Measurements from ENCODE around the gene ERH. TPM values are rescaled to one million over a fixed set of nuclear protein-coding genes. Genes with fewer than 3 reads are reported as not detected.

ERH gene
- total and polyA plus RNA-seq, 12 donors, result 102 to 151 (median 130) TPM

DNA sequence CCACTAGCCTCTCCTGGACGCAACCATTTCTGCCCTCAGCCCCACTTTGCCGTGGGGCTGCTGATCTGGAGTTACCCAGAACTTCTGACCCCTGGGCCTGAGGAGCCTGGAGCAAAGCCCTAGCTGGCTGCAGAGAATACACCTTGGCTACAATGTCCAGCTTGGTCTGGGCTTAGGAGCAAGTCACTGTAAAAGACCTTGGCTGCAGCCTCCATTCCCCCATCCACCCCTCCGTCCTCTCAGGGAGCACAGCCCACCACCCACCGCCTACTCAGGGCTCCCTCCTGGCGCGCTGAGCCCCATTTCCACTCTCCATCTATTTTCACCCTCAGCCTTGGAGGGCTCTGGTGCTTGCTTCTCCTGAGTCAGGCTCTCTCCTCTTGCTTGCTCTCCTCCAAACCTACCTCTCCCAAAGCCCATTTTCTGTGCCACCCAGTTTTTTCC is 42.9 kb downstream of the ERH start:
- Histone ChIP-seq H3K4me3 (no peak overlapping the region), H3K36me3 (peaks cover 0 to 32% (median 0%) of the 10 kb centered on the region in 9 donors), H3K9me3 (no peaks in the 10 kb centered on the region), H3K4me1 (peaks cover 0 to 18% (median 7%) of the 10 kb centered on the region in 9 donors), H3K27ac (peak overlapping the region in 6 of 10 donors; percentile 34 to 68 (median 58)), H3K27me3 (no peaks in the 10 kb centered on the region)
- 76 to 89% methylated on average over 6 of the region's 6 CpGs for WGBS, 2 donors
- TF ChIP-seq, protein P1, sequence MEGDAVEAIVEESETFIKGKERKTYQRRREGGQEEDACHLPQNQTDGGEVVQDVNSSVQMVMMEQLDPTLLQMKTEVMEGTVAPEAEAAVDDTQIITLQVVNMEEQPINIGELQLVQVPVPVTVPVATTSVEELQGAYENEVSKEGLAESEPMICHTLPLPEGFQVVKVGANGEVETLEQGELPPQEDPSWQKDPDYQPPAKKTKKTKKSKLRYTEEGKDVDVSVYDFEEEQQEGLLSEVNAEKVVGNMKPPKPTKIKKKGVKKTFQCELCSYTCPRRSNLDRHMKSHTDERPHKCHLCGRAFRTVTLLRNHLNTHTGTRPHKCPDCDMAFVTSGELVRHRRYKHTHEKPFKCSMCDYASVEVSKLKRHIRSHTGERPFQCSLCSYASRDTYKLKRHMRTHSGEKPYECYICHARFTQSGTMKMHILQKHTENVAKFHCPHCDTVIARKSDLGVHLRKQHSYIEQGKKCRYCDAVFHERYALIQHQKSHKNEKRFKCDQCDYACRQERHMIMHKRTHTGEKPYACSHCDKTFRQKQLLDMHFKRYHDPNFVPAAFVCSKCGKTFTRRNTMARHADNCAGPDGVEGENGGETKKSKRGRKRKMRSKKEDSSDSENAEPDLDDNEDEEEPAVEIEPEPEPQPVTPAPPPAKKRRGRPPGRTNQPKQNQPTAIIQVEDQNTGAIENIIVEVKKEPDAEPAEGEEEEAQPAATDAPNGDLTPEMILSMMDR (IDR thresholded peaks at IDR 0.05), result no peak
- intact Hi-C loops (cut with DNase I), result no loop called here
- ATAC-seq (peak in 3 of 8 donors; percentile 5 to 19 (median 15)), DNase-seq (no peak)

DNA sequence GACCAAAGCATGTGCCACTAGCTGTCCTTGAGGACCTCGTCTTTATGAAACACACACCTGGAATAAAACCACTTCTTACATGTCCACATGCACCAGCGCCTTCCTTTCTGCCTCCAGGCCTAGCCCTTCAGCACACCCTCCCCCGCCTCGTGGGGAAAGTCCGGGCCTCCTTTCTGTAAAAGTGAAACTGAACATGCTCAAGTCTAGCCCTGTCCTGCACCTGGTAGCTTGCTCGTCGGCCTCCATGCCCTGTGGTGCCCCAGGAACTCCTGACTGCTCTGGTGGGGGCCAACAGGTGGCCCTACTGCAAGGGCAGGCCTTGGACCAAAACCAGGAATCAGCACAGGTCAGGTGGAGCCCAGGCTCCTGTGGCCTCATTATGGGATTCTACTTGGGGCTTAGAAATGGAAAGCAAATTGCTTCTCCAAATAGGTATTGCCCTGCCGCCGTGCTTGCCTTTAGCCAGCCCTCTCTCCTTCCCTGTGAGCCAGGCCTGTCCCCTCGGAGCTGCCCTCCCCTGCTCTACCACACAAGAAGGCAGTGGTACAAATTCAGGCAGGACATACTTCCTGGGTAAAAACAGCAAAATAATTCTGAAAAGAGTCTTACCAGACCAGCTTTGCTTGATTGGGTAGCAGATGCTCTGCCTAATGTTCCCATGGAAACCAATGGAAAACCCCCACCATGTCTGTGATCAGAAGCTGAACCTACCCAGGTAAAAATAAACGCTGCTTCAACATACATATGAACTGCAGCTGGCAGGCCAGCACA is 43.5 kb downstream of the ERH start:
- peak overlapping the region in 4 of 10 donors; percentile 34 to 68 (median 52) for H3K27ac ChIP-seq
- WGBS, 2 donors, result 79 to 84% methylated on average over 11 of the region's 11 CpGs
- peaks cover 0 to 18% (median 7%) of the 10 kb centered on the region in 9 donors for H3K4me1 ChIP-seq
- ATAC-seq, result no peak
- no peaks in the 10 kb centered on the region for H3K9me3 ChIP-seq
- intact Hi-C loops (cut with DNase I), result no loop called here
- no peak for DNase-seq
- TF ChIP-seq, protein P1 (IDR thresholded peaks at IDR 0.05), result no peak
- peaks cover 0 to 37% (median 0%) of the 10 kb centered on the region in 9 donors for H3K36me3 ChIP-seq
- no peaks in the 10 kb centered on the region for H3K27me3 ChIP-seq
- H3K4me3 ChIP-seq, result no peak overlapping the region

DNA sequence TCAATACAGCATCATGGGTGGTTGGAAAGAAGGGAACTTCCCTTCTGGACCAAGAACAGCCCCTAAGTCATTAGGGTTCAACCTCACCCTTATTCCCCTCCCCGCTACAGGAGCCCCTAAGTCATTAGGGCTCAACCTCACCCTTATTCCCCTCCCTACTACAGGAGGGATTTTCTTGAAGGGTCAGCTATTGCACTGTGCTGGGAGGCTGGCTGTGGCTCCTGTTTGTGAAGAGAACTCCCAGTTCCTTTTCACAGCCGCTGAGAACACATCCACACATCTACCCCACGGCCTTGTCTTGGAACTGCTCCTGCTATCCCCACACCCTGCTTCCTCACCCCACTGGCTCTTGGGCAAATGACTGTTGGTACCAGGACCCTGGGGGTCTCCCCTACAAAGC is 44.9 kb downstream of the ERH start:
- no peak overlapping the region for H3K27ac ChIP-seq
- DNase-seq (no peak), ATAC-seq (no peak)
- H3K9me3 ChIP-seq, result no peaks in the 10 kb centered on the region
- intact Hi-C loops (cut with DNase I), result no loop called here
- WGBS, 2 donors, result 95 to 98% methylated on average over 3 of the region's 3 CpGs
- no peak overlapping the region for H3K4me3 ChIP-seq
- TF ChIP-seq, protein P1 (IDR thresholded peaks at IDR 0.05), result no peak
- peaks cover 0 to 18% (median 7%) of the 10 kb centered on the region in 9 donors for H3K4me1 ChIP-seq
- H3K36me3 ChIP-seq, result peaks cover 0 to 46% (median 0%) of the 10 kb centered on the region in 9 donors
- H3K27me3 ChIP-seq, result no peaks in the 10 kb centered on the region

GRCh38 chr14:69351911-69352310 is 46.2 kb downstream of the ERH start:
- ATAC-seq (no peak), DNase-seq (no peak)
- no peaks in the 10 kb centered on the region for H3K27me3 ChIP-seq
- TF ChIP-seq, protein P1 (IDR thresholded peaks at IDR 0.05), result no peak
- no peaks in the 10 kb centered on the region for H3K9me3 ChIP-seq
- H3K27ac ChIP-seq, result no peak overlapping the region
- H3K4me3 ChIP-seq, result no peak overlapping the region
- WGBS, 2 donors, result 86 to 90% methylated on average over 5 of the region's 5 CpGs
- peaks cover 0 to 56% (median 0%) of the 10 kb centered on the region in 9 donors for H3K36me3 ChIP-seq
- intact Hi-C loops (cut with DNase I), result no loop called here
- peaks cover 0 to 18% (median 7%) of the 10 kb centered on the region in 9 donors for H3K4me1 ChIP-seq

Data from heart right ventricle (tissue), 16 donors.